HG03045 (cell line): ENCODE data around the gene TXNDC12.
"Not testable (repeated sequence)": the region's sequence is repeated elsewhere in the genome, so short reads cannot be mapped to it uniquely, and the experiment has no call there.

Experiments used
- ATAC-seq: cut with Tn5 transposase; IDR thresholded peaks from one replicate; pipeline ENCODE4 v1.9.1; 2021; ENCODE audit warnings: mild to moderate bottlenecking, moderate library complexity; ENCODE audit not compliant: unreplicated experiment

The TXNDC12 gene

GRCh38 chr1:52053862-52054261 lies 1.1 kb downstream of the TXNDC12 start:
- no peak for ATAC-seq

- not testable (repeated sequence) for ATAC-seq
Observed at GRCh38 chr1:52049337-52049736, 5.7 kb downstream of the TXNDC12 start.

- not testable (repeated sequence) for ATAC-seq
Observed at GRCh38 chr1:52045666-52046195, 9.3 kb downstream of the TXNDC12 start.

- ATAC-seq = no peak
Observed at GRCh38 chr1:52045236-52045635, 9.8 kb downstream of the TXNDC12 start.

- ATAC-seq = no peak
Observed at GRCh38 chr1:52041551-52042185, 13.3 kb downstream of the TXNDC12 start.

- no peak for ATAC-seq
Observed at GRCh38 chr1:52037909-52038308, 17.1 kb downstream of the TXNDC12 start.

- no peak for ATAC-seq
Observed at GRCh38 chr1:52037402-52037814, 17.6 kb downstream of the TXNDC12 start.

GRCh38 chr1:52034050-52034384 lies 21.0 kb downstream of the TXNDC12 start:
- ATAC-seq = no peak

GRCh38 chr1:52033190-52034049 lies 21.6 kb downstream of the TXNDC12 start, which contains the start of gene KTI12:
TSS of gene KTI12 (minus strand) at chr1:52033810. CDS start at chr1:52033761, 49 bp downstream.
- ATAC-seq = peak; percentile 90

- ATAC-seq = no peak
Observed at GRCh38 chr1:52032785-52033131, 22.2 kb downstream of the TXNDC12 start.

GRCh38 chr1:52032124-52032784 lies 22.7 kb downstream of the TXNDC12 start:
- no peak for ATAC-seq

- not testable (repeated sequence) for ATAC-seq
Observed at GRCh38 chr1:52028839-52029238, 26.2 kb downstream of the TXNDC12 start.

GRCh38 chr1:52028328-52028727 lies 26.7 kb downstream of the TXNDC12 start:
- no peak for ATAC-seq

GRCh38 chr1:52026278-52026677 lies 28.7 kb downstream of the TXNDC12 start:
- ATAC-seq = no peak

- no peak for ATAC-seq
Observed at GRCh38 chr1:52022133-52022532, 32.9 kb downstream of the TXNDC12 start.

- ATAC-seq = no peak
Observed at GRCh38 chr1:52008071-52008809, 46.8 kb downstream of the TXNDC12 start.

GRCh38 chr1:52007215-52008002 lies 47.6 kb downstream of the TXNDC12 start:
- no peak for ATAC-seq

- ATAC-seq = not testable (repeated sequence)
Observed at GRCh38 chr1:52006081-52006553, 48.9 kb downstream of the TXNDC12 start.

GRCh38 chr1:52005548-52005947 lies 49.4 kb downstream of the TXNDC12 start:
- ATAC-seq = not testable (repeated sequence)

- ATAC-seq = no peak
Observed at GRCh38 chr1:52003877-52004276, 51.1 kb downstream of the TXNDC12 start.
